WTC11 (cell line): ENCODE results near the gene TNFSF15. TPM values are rescaled to one million over a fixed set of nuclear protein-coding genes. Genes with fewer than 3 reads are reported as not detected.

ENCODE experiments used
- ATAC-seq: fragments of 200-7000 bp; cut with Tn5 transposase; 2 replicates; pipeline ENCODE4 v1.10.0; 2021; ENCODE audit warnings: mild to moderate bottlenecking, moderate library complexity
- CTCF ChIA-PET: fragments of 300-600 bp; sonication (Branson Sonifier 250); formaldehyde crosslinking; loops from one replicate; lab custom pipeline; 2021; ENCODE audit warnings: antibody characterized with exemption; lab: Charles Lee
- POLR2A ChIA-PET: fragments of 350-600 bp; sonication (Branson Sonifier 250); formaldehyde crosslinking; loops from one replicate; lab custom pipeline; 2021; ENCODE audit warnings: antibody characterized with exemption; lab: Charles Lee
- DNase-seq: peaks from one replicate; pipeline ENCODE4 v3.0.0; 2021; ENCODE audit warnings: low spot score
- H3K27ac Mint-ChIP-seq: 2 replicates; pipeline ENCODE4 v1.8.0; 2021; ENCODE audit warnings: mixed read lengths
- H3K27me3 Mint-ChIP-seq: 2 replicates; pipeline ENCODE4 v1.8.0; 2021; ENCODE audit warnings: low read depth, mild to moderate bottlenecking, moderate library complexity, mixed read lengths
- H3K36me3 Mint-ChIP-seq: 2 replicates; pipeline ENCODE4 v1.8.0; 2021; ENCODE audit warnings: mixed read lengths
- H3K4me1 Mint-ChIP-seq: 2 replicates; pipeline ENCODE4 v1.8.0; 2022; ENCODE audit warnings: mixed read lengths
- H3K4me3 Mint-ChIP-seq: 2 replicates; pipeline ENCODE4 v1.8.0; 2021; ENCODE audit warnings: mild to moderate bottlenecking, moderate library complexity, mixed read lengths
- H3K9me3 Mint-ChIP-seq: 2 replicates; pipeline ENCODE4 v1.8.0; 2021; ENCODE audit warnings: mixed read lengths
- ATF3 ChIP-seq: sonication (generic); formaldehyde crosslinking; conservative IDR thresholded peaks from 2 replicates; pipeline ENCODE4 v1.8.1; 2022; ENCODE audit warnings: mild to moderate bottlenecking, missing genetic modification reagents
- CBFB ChIP-seq: sonication (generic); formaldehyde crosslinking; IDR thresholded peaks from 2 replicates; pipeline ENCODE4 v1.8.1; 2022; ENCODE audit warnings: mild to moderate bottlenecking, low read depth, missing genetic modification reagents
- CDX4 ChIP-seq: fragments of 250-450 bp; sonication (Bioruptor Pico); IDR thresholded peaks from 2 replicates; pipeline ENCODE4 v1.9.0; 2021; ENCODE audit warnings: moderate library complexity, mild to moderate bottlenecking, inconsistent platforms, borderline replicate concordance
- EMX1 ChIP-seq: fragments of 250-450 bp; sonication (Bioruptor Pico); IDR thresholded peaks from 2 replicates; pipeline ENCODE4 v1.8.0; 2021; ENCODE audit warnings: mild to moderate bottlenecking
- FOXK1 ChIP-seq: sonication (generic); formaldehyde crosslinking; IDR thresholded peaks from 2 replicates; pipeline ENCODE4 v1.8.0; 2022; ENCODE audit warnings: mild to moderate bottlenecking, moderate library complexity, missing genetic modification reagents
- FOXP1 ChIP-seq: sonication (generic); formaldehyde crosslinking; IDR thresholded peaks from 2 replicates; pipeline ENCODE4 v1.8.0; 2022; ENCODE audit warnings: missing genetic modification reagents, mild to moderate bottlenecking, moderate library complexity, borderline replicate concordance
- GRHL2 ChIP-seq: fragments of 250-450 bp; sonication (Bioruptor Pico); IDR thresholded peaks from 2 replicates; pipeline ENCODE4 v1.8.0; 2022; ENCODE audit warnings: mild to moderate bottlenecking, moderate library complexity; ENCODE audit not compliant: insufficient replicate concordance, severe bottlenecking
- HMGA2 ChIP-seq: fragments of 250-450 bp; sonication (Bioruptor Pico); IDR thresholded peaks from 2 replicates; pipeline ENCODE4 v1.4.0; 2021; ENCODE audit warnings: mild to moderate bottlenecking, moderate library complexity
- NFE2L1 ChIP-seq: sonication (generic); formaldehyde crosslinking; IDR thresholded peaks from 2 replicates; pipeline ENCODE4 v1.8.1; 2023; ENCODE audit warnings: missing genetic modification reagents
- NR1H2 ChIP-seq: sonication (generic); formaldehyde crosslinking; IDR thresholded peaks from 2 replicates; pipeline ENCODE4 v1.9.0; 2021; ENCODE audit warnings: mild to moderate bottlenecking, moderate library complexity, missing genetic modification reagents
- NR3C1 ChIP-seq: sonication (generic); formaldehyde crosslinking; conservative IDR thresholded peaks from 2 replicates; pipeline ENCODE4 v1.8.1; 2023; ENCODE audit warnings: low read depth, mild to moderate bottlenecking, missing genetic modification reagents
- OVOL2 ChIP-seq: fragments of 250-450 bp; sonication (Bioruptor Pico); IDR thresholded peaks from 2 replicates; pipeline ENCODE4 v1.9.0; 2021; ENCODE audit warnings: mild to moderate bottlenecking, borderline replicate concordance
- PRDM15 ChIP-seq: sonication (generic); formaldehyde crosslinking; IDR thresholded peaks from 2 replicates; pipeline ENCODE4 v1.8.0; 2022; ENCODE audit warnings: missing genetic modification reagents
- RELA ChIP-seq: sonication (generic); formaldehyde crosslinking; IDR thresholded peaks from 2 replicates; pipeline ENCODE4 v1.8.1; 2022; ENCODE audit warnings: missing genetic modification reagents, mild to moderate bottlenecking, borderline replicate concordance
- RORB ChIP-seq: fragments of 250-450 bp; sonication (Bioruptor Pico); IDR thresholded peaks from 2 replicates; pipeline ENCODE4 v1.9.0; 2021; ENCODE audit warnings: mild to moderate bottlenecking
- SMAD3 ChIP-seq: sonication (generic); formaldehyde crosslinking; IDR thresholded peaks from 2 replicates; pipeline ENCODE4 v1.8.0; 2022; ENCODE audit warnings: missing genetic modification reagents, mild to moderate bottlenecking, borderline replicate concordance
- ZNF396 ChIP-seq: fragments of 250-450 bp; sonication (Bioruptor Pico); IDR thresholded peaks from 2 replicates; pipeline ENCODE4 v1.8.0; 2021; ENCODE audit warnings: mild to moderate bottlenecking, moderate library complexity, borderline replicate concordance
- total RNA-seq: library from RNA; stranded (reverse); gene quantifications from 3 replicates; pipeline ENCODE4 v1.2.3, GENCODE V29; 2021
- TF ChIP-seq, protein P1 (sequence below): sonication (generic); formaldehyde crosslinking; IDR thresholded peaks from 2 replicates; pipeline ENCODE4 v1.8.1; 2022; ENCODE audit warnings: mild to moderate bottlenecking, missing genetic modification reagents, moderate library complexity, borderline replicate concordance
- TF ChIP-seq, protein P2 (sequence below): sonication (generic); formaldehyde crosslinking; IDR thresholded peaks from 2 replicates; pipeline ENCODE4 v1.8.0; 2023; ENCODE audit warnings: mild to moderate bottlenecking, missing genetic modification reagents
- TF ChIP-seq, protein P3 (sequence below): sonication (generic); formaldehyde crosslinking; IDR thresholded peaks from 2 replicates; pipeline ENCODE4 v1.8.1; 2022; ENCODE audit warnings: low read depth, missing genetic modification reagents, borderline replicate concordance
- TF ChIP-seq, protein P4 (sequence below): sonication (generic); formaldehyde crosslinking; IDR thresholded peaks from 2 replicates; pipeline ENCODE4 v1.8.1; 2023; ENCODE audit warnings: mild to moderate bottlenecking, missing genetic modification reagents, moderate library complexity

Gene TNFSF15
- total RNA-seq, 1 experiment from 2014 or later = 0.11 TPM

GRCh38 chr9:114770991-114771390 is 34.8 kb downstream of the TNFSF15 start (continued):
- TF ChIP-seq, protein P1, sequence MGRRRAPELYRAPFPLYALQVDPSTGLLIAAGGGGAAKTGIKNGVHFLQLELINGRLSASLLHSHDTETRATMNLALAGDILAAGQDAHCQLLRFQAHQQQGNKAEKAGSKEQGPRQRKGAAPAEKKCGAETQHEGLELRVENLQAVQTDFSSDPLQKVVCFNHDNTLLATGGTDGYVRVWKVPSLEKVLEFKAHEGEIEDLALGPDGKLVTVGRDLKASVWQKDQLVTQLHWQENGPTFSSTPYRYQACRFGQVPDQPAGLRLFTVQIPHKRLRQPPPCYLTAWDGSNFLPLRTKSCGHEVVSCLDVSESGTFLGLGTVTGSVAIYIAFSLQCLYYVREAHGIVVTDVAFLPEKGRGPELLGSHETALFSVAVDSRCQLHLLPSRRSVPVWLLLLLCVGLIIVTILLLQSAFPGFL (CRISPR knock-in tag) = no peak
- TF ChIP-seq, protein P2, sequence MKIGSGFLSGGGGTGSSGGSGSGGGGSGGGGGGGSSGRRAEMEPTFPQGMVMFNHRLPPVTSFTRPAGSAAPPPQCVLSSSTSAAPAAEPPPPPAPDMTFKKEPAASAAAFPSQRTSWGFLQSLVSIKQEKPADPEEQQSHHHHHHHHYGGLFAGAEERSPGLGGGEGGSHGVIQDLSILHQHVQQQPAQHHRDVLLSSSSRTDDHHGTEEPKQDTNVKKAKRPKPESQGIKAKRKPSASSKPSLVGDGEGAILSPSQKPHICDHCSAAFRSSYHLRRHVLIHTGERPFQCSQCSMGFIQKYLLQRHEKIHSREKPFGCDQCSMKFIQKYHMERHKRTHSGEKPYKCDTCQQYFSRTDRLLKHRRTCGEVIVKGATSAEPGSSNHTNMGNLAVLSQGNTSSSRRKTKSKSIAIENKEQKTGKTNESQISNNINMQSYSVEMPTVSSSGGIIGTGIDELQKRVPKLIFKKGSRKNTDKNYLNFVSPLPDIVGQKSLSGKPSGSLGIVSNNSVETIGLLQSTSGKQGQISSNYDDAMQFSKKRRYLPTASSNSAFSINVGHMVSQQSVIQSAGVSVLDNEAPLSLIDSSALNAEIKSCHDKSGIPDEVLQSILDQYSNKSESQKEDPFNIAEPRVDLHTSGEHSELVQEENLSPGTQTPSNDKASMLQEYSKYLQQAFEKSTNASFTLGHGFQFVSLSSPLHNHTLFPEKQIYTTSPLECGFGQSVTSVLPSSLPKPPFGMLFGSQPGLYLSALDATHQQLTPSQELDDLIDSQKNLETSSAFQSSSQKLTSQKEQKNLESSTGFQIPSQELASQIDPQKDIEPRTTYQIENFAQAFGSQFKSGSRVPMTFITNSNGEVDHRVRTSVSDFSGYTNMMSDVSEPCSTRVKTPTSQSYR = no peak
- TF ChIP-seq RORB (CRISPR knock-in tag) (no peak), ZNF396 (CRISPR knock-in tag) (no peak), CBFB (CRISPR knock-in tag) (no peak), EMX1 (CRISPR knock-in tag) (no peak)

DNA sequence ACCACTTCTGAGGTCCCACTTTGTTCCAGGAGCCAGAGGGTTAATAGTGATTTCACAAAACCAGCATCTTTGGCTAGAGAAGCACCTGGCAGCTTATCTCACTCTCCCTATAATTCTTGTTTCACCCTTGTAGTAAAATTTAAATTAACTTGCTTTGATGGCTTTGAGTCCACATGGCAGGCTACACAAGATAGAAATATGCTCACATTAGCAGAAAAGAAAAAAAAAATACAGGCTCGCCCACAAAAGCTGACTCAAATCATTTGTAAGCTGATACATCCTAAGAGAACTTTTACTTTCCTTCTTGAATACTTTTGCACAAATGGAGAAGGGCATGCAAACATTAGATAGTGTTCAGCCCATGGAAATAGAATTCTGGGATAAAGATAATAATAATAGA is 36.2 kb downstream of the TNFSF15 start:
- ChIA-PET CTCF (interaction anchor here (1.2 kb wide), 1 partner anchor 137 kb away, joined by 5 read pairs; no protein-coding TSS in a partner anchor), POLR2A (no interaction called here)

More for the DNA sequence above, 36.2 kb downstream of the TNFSF15 start:
- Mint-ChIP-seq H3K27ac (no peak overlapping the region), H3K4me1 (no peaks in the 10 kb centered on the region), H3K4me3 (no peak overlapping the region), H3K36me3 (no peaks in the 10 kb centered on the region), H3K9me3 (no peaks in the 10 kb centered on the region), H3K27me3 (peaks cover 12% of the 10 kb centered on the region)
- TF ChIP-seq OVOL2 (CRISPR knock-in tag) (no peak), SMAD3 (CRISPR knock-in tag) (no peak), FOXP1 (CRISPR knock-in tag) (no peak), ATF3 (CRISPR knock-in tag) (no peak), FOXK1 (CRISPR knock-in tag) (no peak), HMGA2 (CRISPR knock-in tag) (no peak), NR3C1 (CRISPR knock-in tag) (no peak), NR1H2 (CRISPR knock-in tag) (no peak), EMX1 (CRISPR knock-in tag) (no peak), GRHL2 (CRISPR knock-in tag) (no peak), CBFB (CRISPR knock-in tag) (no peak), CDX4 (CRISPR knock-in tag) (no peak), RELA (CRISPR knock-in tag) (no peak), PRDM15 (CRISPR knock-in tag) (no peak), NFE2L1 (CRISPR knock-in tag) (no peak)
- TF ChIP-seq, protein P3, sequence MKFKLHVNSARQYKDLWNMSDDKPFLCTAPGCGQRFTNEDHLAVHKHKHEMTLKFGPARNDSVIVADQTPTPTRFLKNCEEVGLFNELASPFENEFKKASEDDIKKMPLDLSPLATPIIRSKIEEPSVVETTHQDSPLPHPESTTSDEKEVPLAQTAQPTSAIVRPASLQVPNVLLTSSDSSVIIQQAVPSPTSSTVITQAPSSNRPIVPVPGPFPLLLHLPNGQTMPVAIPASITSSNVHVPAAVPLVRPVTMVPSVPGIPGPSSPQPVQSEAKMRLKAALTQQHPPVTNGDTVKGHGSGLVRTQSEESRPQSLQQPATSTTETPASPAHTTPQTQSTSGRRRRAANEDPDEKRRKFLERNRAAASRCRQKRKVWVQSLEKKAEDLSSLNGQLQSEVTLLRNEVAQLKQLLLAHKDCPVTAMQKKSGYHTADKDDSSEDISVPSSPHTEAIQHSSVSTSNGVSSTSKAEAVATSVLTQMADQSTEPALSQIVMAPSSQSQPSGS (CRISPR knock-in tag) = no peak
- TF ChIP-seq, protein P2 = no peak
- TF ChIP-seq, protein P4, sequence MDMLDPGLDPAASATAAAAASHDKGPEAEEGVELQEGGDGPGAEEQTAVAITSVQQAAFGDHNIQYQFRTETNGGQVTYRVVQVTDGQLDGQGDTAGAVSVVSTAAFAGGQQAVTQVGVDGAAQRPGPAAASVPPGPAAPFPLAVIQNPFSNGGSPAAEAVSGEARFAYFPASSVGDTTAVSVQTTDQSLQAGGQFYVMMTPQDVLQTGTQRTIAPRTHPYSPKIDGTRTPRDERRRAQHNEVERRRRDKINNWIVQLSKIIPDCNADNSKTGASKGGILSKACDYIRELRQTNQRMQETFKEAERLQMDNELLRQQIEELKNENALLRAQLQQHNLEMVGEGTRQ (CRISPR knock-in tag) = no peak
- no peak for ATAC-seq
- no peak for DNase-seq
